ENCODE results near the gene MAN1A2.

Gene MAN1A2

DNA sequence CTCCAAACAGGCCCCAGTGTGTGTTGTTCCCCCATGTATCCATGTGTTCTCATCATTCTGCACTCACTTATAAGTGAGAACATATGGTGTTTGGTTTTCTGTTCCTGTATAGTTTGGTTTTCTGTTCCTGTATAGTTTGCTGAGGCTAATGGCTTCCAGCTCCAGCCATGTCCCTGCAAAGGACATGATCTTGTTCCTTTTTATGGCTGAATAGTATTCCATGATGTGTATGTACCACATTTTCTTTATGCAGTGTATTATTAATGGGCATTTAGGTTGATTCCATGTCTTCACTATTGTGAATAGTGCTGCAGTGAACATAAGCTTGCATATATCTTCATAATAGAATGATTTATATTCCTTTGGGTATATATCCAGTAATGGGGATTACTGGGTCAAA, 111.8 kb downstream of the MAN1A2 start:
- TF ChIP-seq, protein P1, sequence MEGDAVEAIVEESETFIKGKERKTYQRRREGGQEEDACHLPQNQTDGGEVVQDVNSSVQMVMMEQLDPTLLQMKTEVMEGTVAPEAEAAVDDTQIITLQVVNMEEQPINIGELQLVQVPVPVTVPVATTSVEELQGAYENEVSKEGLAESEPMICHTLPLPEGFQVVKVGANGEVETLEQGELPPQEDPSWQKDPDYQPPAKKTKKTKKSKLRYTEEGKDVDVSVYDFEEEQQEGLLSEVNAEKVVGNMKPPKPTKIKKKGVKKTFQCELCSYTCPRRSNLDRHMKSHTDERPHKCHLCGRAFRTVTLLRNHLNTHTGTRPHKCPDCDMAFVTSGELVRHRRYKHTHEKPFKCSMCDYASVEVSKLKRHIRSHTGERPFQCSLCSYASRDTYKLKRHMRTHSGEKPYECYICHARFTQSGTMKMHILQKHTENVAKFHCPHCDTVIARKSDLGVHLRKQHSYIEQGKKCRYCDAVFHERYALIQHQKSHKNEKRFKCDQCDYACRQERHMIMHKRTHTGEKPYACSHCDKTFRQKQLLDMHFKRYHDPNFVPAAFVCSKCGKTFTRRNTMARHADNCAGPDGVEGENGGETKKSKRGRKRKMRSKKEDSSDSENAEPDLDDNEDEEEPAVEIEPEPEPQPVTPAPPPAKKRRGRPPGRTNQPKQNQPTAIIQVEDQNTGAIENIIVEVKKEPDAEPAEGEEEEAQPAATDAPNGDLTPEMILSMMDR (conservative IDR thresholded peaks at IDR 0.05): no peak
- no peak overlapping the region for H3K27ac ChIP-seq

DNA sequence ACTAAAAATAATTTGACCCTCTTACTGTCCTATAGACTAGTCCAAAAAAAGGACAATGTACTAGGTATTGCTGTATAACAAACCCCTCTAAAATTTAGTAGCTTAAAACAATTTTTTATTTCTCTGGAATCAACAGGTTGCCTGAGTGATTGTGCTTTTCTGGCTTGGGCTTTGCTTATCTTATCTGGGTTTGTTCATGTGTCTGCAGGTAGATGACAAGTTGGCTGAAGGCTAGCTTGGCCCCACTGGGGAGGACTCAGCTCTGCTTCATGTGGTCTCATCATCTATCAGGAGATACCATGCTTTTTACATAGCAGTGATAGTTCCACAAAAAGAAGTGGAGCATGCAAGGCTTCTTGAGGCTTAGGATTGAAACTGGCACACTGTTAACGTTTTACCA, 114.2 kb downstream of the MAN1A2 start:
- TF ChIP-seq, protein P1 (conservative IDR thresholded peaks at IDR 0.05): no peak
- H3K27ac ChIP-seq: no peak overlapping the region

DNA sequence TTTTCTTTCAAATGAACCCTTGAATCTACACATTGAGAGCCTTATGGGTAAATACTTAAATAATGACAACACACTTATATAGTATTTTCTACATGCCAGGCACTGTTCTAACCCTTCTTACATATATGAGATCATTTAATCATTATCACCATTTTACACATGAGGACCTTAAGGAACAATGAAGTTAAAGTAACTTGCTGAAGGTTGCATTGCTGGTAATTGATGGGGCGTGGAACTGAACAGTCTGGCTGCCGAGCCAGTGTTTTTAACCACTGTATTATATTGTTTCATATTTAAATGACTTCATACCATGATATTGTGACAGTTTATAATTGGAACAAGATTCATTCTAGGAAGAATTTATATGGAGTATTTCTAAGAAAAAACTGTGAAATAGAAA, 126.7 kb downstream of the MAN1A2 start:
- TF ChIP-seq, protein P1 (conservative IDR thresholded peaks at IDR 0.05): no peak

DNA sequence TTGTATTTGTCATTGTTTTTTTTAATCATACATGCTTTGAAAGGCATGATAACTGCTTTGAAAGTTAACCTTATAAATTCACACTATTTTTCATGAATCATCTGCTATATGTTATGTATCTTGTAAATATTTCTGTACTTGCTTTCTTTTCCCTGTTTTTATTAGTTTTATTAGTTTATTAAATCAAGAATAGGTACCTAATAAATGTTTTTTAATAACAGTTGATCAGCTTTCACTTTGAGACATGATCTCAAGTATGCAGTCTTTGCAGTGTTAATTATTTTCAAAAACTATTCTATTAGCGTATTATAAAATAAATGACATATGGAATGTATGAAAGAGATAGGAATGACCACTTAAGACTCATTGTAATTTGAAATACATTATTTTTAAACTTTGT, 127.8 kb downstream of the MAN1A2 start:
- no peak overlapping the region for H3K27ac ChIP-seq
- TF ChIP-seq, protein P1 (conservative IDR thresholded peaks at IDR 0.05): no peak

More for the DNA sequence above, 126.7 kb downstream of the MAN1A2 start:
- no peak overlapping the region for H3K27ac ChIP-seq

DNA sequence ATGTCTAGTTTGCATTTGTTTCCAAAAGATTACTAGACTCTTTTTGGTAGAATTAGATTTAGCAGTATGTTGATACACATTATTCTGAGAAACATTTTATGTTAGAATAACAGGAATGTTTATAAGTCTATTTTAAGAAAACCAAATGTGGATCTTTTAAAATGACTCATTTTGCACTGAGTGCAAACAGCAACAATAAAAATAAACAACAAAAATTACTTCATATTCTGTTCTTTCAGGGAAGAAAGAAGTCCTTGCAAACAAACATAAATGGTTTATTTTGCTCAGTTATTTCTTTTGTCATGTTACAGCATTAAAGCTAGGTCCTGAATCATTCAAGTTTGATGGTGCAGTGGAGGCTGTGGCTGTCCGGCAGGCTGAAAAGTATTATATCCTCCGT, 131.8 kb downstream of the MAN1A2 start:
- H3K27ac ChIP-seq: no peak overlapping the region
- TF ChIP-seq, protein P1 (conservative IDR thresholded peaks at IDR 0.05): no peak

DNA sequence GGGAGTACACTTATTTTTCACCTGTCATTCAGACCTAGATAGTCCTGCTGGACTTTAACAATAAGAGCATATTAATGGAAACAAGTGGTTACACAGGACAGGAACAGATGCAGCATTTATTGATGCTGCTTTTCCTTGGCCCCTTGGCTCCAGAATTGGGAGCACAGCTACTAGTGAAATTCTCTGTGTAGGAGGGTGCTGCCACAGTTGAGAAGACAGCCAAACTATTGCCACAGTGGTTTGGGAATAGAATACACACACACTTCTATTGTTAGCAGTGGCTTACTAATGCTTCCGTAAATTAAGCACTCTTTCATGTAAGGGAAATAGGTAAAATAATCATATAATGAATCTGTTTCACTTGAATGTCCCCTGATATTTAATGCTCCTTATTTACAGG, 133.3 kb downstream of the MAN1A2 start:
- TF ChIP-seq, protein P1 (conservative IDR thresholded peaks at IDR 0.05): no peak
- H3K27ac ChIP-seq: no peak overlapping the region

DNA sequence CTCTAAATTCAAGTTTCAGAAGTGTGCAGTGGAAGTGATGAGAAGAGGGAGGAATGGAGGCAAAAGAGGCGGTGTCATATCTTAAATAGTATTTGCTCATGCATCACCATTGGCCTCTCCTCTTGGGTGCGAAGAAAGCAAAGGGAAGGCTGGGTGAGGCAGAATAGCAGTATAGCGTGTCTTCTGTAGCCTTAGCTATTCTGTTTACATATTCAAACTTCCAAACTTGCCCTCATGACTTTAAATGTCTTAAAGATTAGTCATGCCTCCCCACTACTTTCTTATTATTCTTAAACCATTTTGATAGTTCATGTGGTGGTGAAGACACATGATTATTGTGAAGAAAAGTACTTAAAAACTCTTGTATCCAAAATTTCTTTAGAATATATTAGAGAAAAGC, 134.0 kb downstream of the MAN1A2 start:
- H3K27ac ChIP-seq: no peak overlapping the region
- TF ChIP-seq, protein P1 (conservative IDR thresholded peaks at IDR 0.05): no peak

DNA sequence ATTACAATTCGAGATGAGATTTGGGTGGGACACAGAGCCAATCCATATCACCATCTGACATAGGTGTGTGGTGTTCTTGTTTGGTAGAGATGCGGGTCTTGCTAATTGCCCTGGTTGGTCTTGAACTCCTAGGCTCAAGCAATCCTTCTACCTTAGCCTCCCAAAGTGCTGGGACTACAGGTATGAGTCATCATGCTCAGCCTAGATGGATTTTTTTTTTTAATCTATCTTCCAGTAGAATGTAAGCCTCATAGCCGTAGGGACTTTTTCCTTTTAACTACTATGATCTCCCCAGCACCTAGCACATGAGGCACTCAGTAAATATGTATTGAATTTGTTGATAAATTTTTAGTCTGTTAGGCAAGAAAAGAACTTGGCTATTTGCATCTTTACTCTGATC, 144.0 kb downstream of the MAN1A2 start:
- TF ChIP-seq, protein P1 (conservative IDR thresholded peaks at IDR 0.05): no peak
- no peak overlapping the region for H3K27ac ChIP-seq
